ENCODE results near the gene CFL2. TPM values are rescaled to one million over a fixed set of nuclear protein-coding genes. Genes with fewer than 3 reads are reported as not detected.
"Not testable (repeated sequence)": the region's sequence is repeated elsewhere in the genome, so short reads cannot be mapped to it uniquely, and the experiment has no call there.

Gene CFL2
- total RNA-seq, 1 donor from 2014 or later, result 64.3 TPM

GRCh38 chr14:34711796-34712712 lies 2.3 kb downstream of the CFL2 start:
- no peak for DNase-seq (ENCODE audit: low spot score)

GRCh38 chr14:34711169-34711568 lies 3.2 kb downstream of the CFL2 start:
- DNase-seq (ENCODE audit: low spot score), result no peak

GRCh38 chr14:34710744-34711143 lies 3.6 kb downstream of the CFL2 start:
- no peak for DNase-seq (ENCODE audit: low spot score)

GRCh38 chr14:34710006-34710405 lies 4.4 kb downstream of the CFL2 start:
- DNase-seq (ENCODE audit: low spot score), result no peak

- no peak for DNase-seq (ENCODE audit: low spot score)
Measured at GRCh38 chr14:34707722-34708121, 6.7 kb downstream of the CFL2 start.

GRCh38 chr14:34701808-34702207 lies 12.6 kb downstream of the CFL2 start:
- no peak for DNase-seq (ENCODE audit: low spot score)

GRCh38 chr14:34700622-34701130 lies 13.7 kb downstream of the CFL2 start:
- no peak for DNase-seq (ENCODE audit: low spot score)

GRCh38 chr14:34699873-34700621 lies 14.3 kb downstream of the CFL2 start:
- DNase-seq (ENCODE audit: low spot score), result no peak

GRCh38 chr14:34694216-34694615 lies 20.2 kb downstream of the CFL2 start:
- not testable (repeated sequence) for DNase-seq (ENCODE audit: low spot score)

GRCh38 chr14:34693228-34693939 lies 21.0 kb downstream of the CFL2 start:
- no peak for DNase-seq (ENCODE audit: low spot score)

- no peak for DNase-seq (ENCODE audit: low spot score)
Measured at GRCh38 chr14:34692898-34693227, 21.5 kb downstream of the CFL2 start.

GRCh38 chr14:34692348-34692747 lies 22.0 kb downstream of the CFL2 start:
- DNase-seq (ENCODE audit: low spot score), result no peak

GRCh38 chr14:34691206-34691605 lies 23.2 kb downstream of the CFL2 start:
- no peak for DNase-seq (ENCODE audit: low spot score)

GRCh38 chr14:34688470-34689206 lies 25.8 kb downstream of the CFL2 start:
- no peak for DNase-seq (ENCODE audit: low spot score)

- DNase-seq (ENCODE audit: low spot score), result no peak
Measured at GRCh38 chr14:34685819-34686428, 28.5 kb downstream of the CFL2 start.

- no peak for DNase-seq (ENCODE audit: low spot score)
Measured at GRCh38 chr14:34684578-34684977, 29.8 kb downstream of the CFL2 start.

GRCh38 chr14:34682787-34683321 lies 31.5 kb downstream of the CFL2 start:
- no peak for DNase-seq (ENCODE audit: low spot score)

GRCh38 chr14:34680806-34681479 lies 33.5 kb downstream of the CFL2 start:
- DNase-seq (ENCODE audit: low spot score), result no peak

- no peak for DNase-seq (ENCODE audit: low spot score)
Measured at GRCh38 chr14:34678735-34679134, 35.7 kb downstream of the CFL2 start.

GRCh38 chr14:34678306-34678705 lies 36.1 kb downstream of the CFL2 start:
- no peak for DNase-seq (ENCODE audit: low spot score)
